Activated naive CD4-positive, alpha-beta T cell treated with anti-CD3 and anti-CD28 coated beads for 36 hours (primary cell): ENCODE measurements around the gene MAOB. TPM values are rescaled to one million over a fixed set of nuclear protein-coding genes. Genes with fewer than 3 reads are reported as not detected.
"Not testable (repeated sequence)": the region's sequence is repeated elsewhere in the genome, so short reads cannot be mapped to it uniquely, and the experiment has no call there.

Experiments used
- CTCF ChIA-PET: fragments of 350-600 bp; sonication (Branson Sonifier 250); formaldehyde crosslinking; loops from one replicate; lab custom pipeline; 2021; ENCODE audit warnings: antibody characterized with exemption; lab: Charles Lee
- DNase-seq: peaks from one replicate; pipeline ENCODE4 v3.0.0-alpha.2; 2020
- H3K27ac Mint-ChIP-seq: one replicate; pipeline ENCODE4 v1.8.0; 2021; ENCODE audit warnings: mild to moderate bottlenecking, mixed read lengths
- H3K27me3 Mint-ChIP-seq: one replicate; pipeline ENCODE4 v1.8.0; 2021; ENCODE audit warnings: low read depth, mixed read lengths
- H3K36me3 Mint-ChIP-seq: one replicate; pipeline ENCODE4 v1.8.0; 2021; ENCODE audit warnings: low read depth, mixed read lengths
- H3K4me1 Mint-ChIP-seq: one replicate; pipeline ENCODE4 v1.8.0; 2021; ENCODE audit warnings: low read depth, mixed read lengths
- H3K4me3 Mint-ChIP-seq: one replicate; pipeline ENCODE4 v1.8.0; 2021; ENCODE audit warnings: mild to moderate bottlenecking, moderate library complexity, mixed read lengths
- H3K9me3 Mint-ChIP-seq: one replicate; pipeline ENCODE4 v1.8.0; 2021; ENCODE audit warnings: mixed read lengths
- intact Hi-C: fragments of 100-400 bp; cut with micrococcal nuclease; formaldehyde crosslinking; loops from one replicate; pipeline ENCODE4 v1.15.1; 2023
- total RNA-seq, 2 experiments: library from RNA; stranded (reverse); gene quantifications; one replicate each; pipeline ENCODE4 v1.2.3, GENCODE V29; 2021

MAOB gene
- total RNA-seq, result not detected

DNA sequence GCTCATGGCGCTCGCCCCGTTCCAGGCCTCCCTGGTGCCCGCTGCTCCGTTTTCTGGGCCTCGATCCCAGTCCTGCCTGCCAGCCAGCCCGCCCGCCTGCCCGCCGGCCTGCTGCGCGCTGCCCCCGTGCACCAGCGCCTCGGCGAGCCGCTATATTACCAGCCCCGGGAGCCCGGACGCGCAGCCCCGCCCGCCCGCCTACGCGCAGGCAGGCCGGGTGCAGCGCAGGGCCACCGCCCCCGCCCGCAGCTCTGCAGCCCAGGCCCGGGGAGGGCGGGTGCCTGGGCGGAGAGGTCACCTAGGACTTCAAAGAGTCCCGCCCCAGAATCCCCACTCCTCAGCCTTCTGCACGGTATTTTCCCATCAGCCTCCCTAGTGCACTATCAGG lies at the start of gene MAOB:
Gene MAOB (minus strand): TSS at position 157 of the 388 bp plus-strand sequence. CDS start 151 bp downstream, at position 6.
- peaks cover 11% of the 10 kb centered on the region for H3K27me3 Mint-ChIP-seq
- DNase-seq, result peak; percentile 9
- H3K27ac Mint-ChIP-seq, result no peak within 1 kb of the TSS
- no peaks in the 10 kb centered on the region for H3K9me3 Mint-ChIP-seq
- H3K4me3 Mint-ChIP-seq, result no peak within 1 kb of the TSS
- CTCF ChIA-PET, result no interaction called here
- intact Hi-C loops, result no loop called here
- no peaks in the 10 kb centered on the region for H3K4me1 Mint-ChIP-seq
- H3K36me3 Mint-ChIP-seq, result no peaks in the 10 kb centered on the region

DNA sequence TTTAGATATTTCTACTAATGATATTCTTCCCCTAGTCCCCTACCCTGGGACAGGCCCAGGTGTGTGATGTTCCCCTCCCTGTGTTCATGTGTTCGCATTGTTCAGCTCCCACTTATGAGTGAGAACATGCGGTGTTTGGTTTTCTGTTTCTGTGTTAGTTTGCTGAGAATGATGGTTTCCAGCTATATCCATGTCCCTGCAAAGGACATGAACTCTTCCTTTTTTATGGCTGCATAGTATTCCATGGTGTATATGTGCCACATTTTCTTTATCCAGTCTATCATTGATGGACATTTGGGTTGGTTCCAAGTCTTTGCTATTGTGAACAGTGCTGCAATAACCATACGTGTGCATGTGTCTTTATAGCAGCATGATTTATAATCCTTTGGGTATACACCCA lies 39.8 kb upstream of the MAOB start:
- H3K9me3 Mint-ChIP-seq, H3K27ac Mint-ChIP-seq, intact Hi-C loops, H3K4me1 Mint-ChIP-seq, H3K4me3 Mint-ChIP-seq, CTCF ChIA-PET, H3K27me3 Mint-ChIP-seq, H3K36me3 Mint-ChIP-seq, DNase-seq: not testable (repeated sequence)

DNA sequence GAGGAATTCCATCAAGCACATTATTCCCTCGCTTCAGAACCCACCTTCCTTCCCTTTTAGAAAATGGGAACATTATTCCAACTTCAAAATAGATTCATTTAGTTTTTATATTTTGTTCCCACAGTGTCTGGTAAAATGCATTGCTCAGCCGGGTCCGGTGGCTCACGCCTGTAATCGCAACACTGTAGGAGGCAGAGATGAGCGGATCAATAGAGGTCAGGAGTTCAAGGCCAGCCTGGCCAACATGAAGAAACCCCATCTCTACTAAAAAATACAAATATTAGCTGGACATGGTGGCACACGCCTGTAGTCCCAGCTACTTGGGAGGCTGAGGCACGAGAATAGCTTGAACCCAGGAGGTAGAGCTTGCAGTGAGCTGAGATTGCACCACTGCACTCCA lies 28.5 kb upstream of the MAOB start:
- H3K27me3 Mint-ChIP-seq, H3K27ac Mint-ChIP-seq, H3K36me3 Mint-ChIP-seq, H3K4me1 Mint-ChIP-seq, DNase-seq, H3K9me3 Mint-ChIP-seq, H3K4me3 Mint-ChIP-seq, intact Hi-C loops: not testable (repeated sequence)
- CTCF ChIA-PET, result interaction anchor here (0.7 kb wide), 1 partner anchor 310 kb away, joined by 5 read pairs; no protein-coding TSS in a partner anchor

DNA sequence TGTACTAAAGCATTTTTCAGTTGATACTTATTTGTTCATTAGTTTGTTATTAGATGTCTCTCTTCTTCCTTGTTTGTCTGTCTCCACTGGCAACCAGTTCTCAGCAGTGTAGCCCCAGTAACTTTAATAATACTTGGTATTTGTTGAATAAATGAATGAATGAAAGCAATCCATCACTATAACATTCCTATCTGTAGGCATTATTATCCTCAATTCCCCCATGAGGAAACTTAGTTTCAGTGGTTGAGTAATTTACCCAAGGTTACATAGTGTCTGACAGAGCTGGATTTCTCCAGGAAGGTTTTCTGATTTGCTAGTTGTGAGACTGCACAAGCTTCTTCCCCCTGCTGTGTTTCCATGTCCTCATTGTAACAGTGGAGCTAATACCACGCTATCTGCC lies 27.8 kb upstream of the MAOB start:
- CTCF ChIA-PET, result no interaction called here
- H3K27ac Mint-ChIP-seq, result no peak overlapping the region
- no peaks in the 10 kb centered on the region for H3K9me3 Mint-ChIP-seq
- no peak overlapping the region for H3K4me3 Mint-ChIP-seq
- no peaks in the 10 kb centered on the region for H3K27me3 Mint-ChIP-seq
- no peaks in the 10 kb centered on the region for H3K36me3 Mint-ChIP-seq
- H3K4me1 Mint-ChIP-seq, result no peaks in the 10 kb centered on the region
- intact Hi-C loops, result no loop called here
- no peak for DNase-seq

DNA sequence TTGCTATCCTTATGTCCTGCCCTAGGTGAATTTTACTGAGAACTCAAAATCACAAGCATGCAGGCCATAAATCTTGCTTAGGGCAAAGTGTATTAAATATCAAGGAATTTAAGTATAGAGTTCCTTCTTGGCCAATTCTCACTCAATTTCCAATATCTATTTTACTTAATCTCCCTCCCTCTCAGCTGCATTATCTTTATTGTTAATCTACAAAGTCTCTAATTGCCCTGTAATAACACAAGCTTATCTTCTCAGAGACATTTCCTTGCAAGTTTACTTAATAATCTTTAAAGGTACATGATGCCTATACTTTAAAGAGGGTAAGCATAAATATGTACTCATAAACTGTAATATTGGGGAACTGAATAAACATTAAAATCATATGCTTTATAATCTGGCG lies 26.9 kb upstream of the MAOB start:
- H3K27me3 Mint-ChIP-seq, result no peaks in the 10 kb centered on the region
- no peak overlapping the region for H3K27ac Mint-ChIP-seq
- H3K9me3 Mint-ChIP-seq, result no peaks in the 10 kb centered on the region
- no peak for DNase-seq
- no peaks in the 10 kb centered on the region for H3K4me1 Mint-ChIP-seq
- no peaks in the 10 kb centered on the region for H3K36me3 Mint-ChIP-seq
- H3K4me3 Mint-ChIP-seq, result no peak overlapping the region
- intact Hi-C loops, result no loop called here
- CTCF ChIA-PET, result no interaction called here

DNA sequence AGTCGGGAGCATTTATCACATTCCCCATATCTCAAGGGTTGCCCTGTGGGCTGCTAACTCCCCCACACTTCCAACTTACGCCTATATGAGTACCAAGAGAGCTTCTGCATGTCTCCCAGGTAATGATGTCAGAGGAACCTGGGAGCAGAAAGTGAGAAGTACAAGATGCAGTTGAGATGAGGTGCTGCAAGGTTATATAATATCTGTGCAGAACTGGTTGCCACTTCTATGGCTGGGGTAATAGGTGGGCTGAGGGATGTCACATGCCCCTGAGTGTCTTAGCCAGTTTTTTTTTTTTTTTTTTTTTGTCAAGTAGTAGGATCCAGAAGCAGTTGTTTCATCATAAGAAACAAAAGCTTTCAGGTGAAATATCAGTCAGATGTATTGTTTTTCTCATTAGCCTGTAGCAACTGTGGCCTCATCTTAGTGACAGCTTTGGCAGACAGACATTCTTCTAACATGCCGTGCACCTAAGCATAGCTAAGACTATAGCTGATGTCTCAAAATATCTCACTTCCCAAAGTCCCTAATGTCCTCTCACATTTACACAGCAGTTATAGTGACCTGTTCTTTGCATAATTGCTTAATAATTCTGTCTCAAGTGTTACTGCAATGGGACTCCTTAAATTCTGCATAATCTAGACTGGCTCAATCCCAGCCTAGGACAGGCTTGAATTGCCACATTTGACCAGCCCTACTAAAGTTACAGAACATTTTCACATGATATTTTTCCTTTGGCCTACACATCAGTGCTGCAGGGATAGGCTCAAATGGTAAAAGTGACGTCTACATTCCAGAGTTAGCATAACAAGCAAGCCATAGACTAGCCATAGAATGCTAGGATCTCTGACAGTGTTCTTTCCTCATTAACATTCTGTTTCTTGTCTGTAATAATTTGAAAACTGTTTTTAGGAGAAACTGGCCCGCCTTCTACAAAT lies 17.9 kb upstream of the MAOB start:
- H3K27me3 Mint-ChIP-seq, result no peaks in the 10 kb centered on the region
- intact Hi-C loops, result no loop called here
- no peaks in the 10 kb centered on the region for H3K9me3 Mint-ChIP-seq
- H3K27ac Mint-ChIP-seq, result no peak overlapping the region
- no peaks in the 10 kb centered on the region for H3K4me1 Mint-ChIP-seq
- H3K36me3 Mint-ChIP-seq, result no peaks in the 10 kb centered on the region
- no peak overlapping the region for H3K4me3 Mint-ChIP-seq
- no peak for DNase-seq
- CTCF ChIA-PET, result interaction anchor here (0.6 kb wide), 1 partner anchor 387 kb away, joined by 4 read pairs; no protein-coding TSS in a partner anchor

DNA sequence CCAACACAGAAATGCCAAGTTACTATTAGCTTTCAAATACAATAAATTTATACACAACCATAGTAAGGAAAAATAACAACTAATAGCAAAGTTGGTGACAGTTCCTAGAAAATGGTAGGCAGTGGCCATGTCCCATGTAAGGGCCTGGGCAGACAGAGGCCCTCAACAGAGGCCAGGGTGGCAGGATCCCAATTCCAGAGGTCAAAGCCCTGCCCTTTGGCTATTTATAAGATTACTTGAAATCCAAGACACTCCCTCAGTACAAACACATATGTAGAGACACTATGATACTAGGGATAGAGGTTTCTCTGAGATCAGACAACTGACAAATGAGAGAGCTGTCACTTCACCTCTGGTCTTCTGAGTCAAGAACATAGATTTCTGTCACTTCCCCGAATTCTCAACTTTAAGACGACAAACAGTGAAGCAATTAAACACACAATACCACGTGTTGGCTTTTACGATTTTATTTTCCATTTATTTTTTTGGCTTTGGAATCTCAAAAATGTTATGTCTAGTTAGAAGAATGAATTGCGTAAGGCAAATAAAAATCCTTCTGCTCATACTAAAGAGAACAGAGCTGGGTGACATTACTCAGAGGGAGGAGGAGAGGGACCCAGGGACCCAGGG lies 16.3 kb upstream of the MAOB start:
- CTCF ChIA-PET, result no interaction called here
- Mint-ChIP-seq H3K27me3 (no peaks in the 10 kb centered on the region), H3K36me3 (no peaks in the 10 kb centered on the region), H3K27ac (no peak overlapping the region), H3K9me3 (no peaks in the 10 kb centered on the region), H3K4me3 (no peak overlapping the region), H3K4me1 (no peaks in the 10 kb centered on the region)
- no peak for DNase-seq
- intact Hi-C loops, result no loop called here

DNA sequence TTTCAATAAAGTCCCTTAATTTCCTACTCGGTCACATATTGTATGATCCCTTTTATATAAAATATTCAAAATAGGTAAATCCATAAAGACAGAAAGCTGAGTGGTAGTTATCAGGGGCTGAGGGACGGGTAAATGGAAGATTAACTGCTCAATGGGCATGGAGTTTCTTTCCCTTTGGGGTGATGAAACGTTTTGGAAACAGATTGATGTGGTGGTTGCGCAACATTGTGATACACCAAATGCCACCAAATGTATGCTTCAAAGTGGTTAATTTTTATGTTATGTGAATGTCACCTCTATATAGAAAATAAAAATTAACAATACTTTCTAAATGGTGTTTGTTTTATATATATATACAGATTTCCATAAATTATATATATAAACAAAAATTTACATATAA lies 15.0 kb upstream of the MAOB start:
- intact Hi-C loops, result no loop called here
- no peaks in the 10 kb centered on the region for H3K36me3 Mint-ChIP-seq
- H3K4me1 Mint-ChIP-seq, result no peaks in the 10 kb centered on the region
- CTCF ChIA-PET, result no interaction called here
- no peaks in the 10 kb centered on the region for H3K9me3 Mint-ChIP-seq
- no peak overlapping the region for H3K4me3 Mint-ChIP-seq
- DNase-seq, result no peak
- H3K27ac Mint-ChIP-seq, result no peak overlapping the region
- H3K27me3 Mint-ChIP-seq, result no peaks in the 10 kb centered on the region

DNA sequence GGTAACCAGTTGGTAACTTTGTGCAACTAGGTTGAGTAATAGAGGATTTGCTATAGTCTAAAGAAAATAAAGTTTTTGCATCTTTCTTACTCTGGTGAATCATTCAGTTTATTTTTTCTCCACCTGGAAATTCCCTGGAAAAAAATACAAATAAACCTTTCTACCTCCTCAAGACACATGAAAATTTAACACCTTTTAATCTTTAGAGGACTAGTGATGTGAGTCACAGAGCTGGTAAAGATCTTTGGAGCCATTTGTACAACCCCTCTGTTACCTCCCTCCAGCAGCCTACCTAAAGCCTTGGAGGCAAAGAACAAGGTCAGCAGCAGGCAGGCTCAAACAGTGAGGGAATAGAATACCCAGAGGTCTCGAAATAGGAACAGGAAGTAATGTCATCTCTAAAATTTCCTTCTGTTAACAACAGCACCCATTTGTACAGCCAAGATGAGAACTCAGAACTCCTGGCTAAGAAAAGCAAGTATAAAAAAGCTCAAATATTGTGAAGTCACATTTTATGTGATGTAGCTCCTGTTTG lies 10.2 kb upstream of the MAOB start:
- H3K9me3 Mint-ChIP-seq, result peaks cover 3% of the 10 kb centered on the region
- no peaks in the 10 kb centered on the region for H3K36me3 Mint-ChIP-seq
- no peak overlapping the region for H3K27ac Mint-ChIP-seq
- H3K4me1 Mint-ChIP-seq, result no peaks in the 10 kb centered on the region
- no peak overlapping the region for H3K4me3 Mint-ChIP-seq
- no peak for DNase-seq
- CTCF ChIA-PET, result no interaction called here
- H3K27me3 Mint-ChIP-seq, result no peaks in the 10 kb centered on the region
- intact Hi-C loops, result no loop called here

DNA sequence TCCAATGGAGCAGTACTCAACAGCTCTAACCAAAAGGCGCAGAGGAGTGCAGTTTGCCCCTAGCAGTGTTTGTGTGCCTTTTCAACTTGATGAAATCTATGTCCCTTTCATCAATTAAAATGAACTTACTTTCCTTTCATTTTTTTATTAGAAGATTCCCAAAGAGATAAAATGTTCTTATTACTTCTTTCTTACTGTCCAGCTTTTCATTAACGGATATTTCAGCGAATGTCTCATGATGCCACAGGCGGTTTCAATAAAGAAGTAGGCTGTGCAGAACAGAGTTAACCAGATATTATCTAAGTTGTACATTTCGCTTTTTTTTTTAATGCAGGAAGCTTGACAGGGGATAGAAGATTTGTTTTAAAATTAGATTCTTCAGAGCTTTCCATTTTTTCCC lies 3.4 kb upstream of the MAOB start:
- no peak for DNase-seq
- CTCF ChIA-PET, result no interaction called here
- peaks cover 3% of the 10 kb centered on the region for H3K9me3 Mint-ChIP-seq
- no peak overlapping the region for H3K4me3 Mint-ChIP-seq
- no peaks in the 10 kb centered on the region for H3K4me1 Mint-ChIP-seq
- H3K27me3 Mint-ChIP-seq, result no peaks in the 10 kb centered on the region
- intact Hi-C loops, result no loop called here
- no peaks in the 10 kb centered on the region for H3K36me3 Mint-ChIP-seq
- H3K27ac Mint-ChIP-seq, result no peak overlapping the region

DNA sequence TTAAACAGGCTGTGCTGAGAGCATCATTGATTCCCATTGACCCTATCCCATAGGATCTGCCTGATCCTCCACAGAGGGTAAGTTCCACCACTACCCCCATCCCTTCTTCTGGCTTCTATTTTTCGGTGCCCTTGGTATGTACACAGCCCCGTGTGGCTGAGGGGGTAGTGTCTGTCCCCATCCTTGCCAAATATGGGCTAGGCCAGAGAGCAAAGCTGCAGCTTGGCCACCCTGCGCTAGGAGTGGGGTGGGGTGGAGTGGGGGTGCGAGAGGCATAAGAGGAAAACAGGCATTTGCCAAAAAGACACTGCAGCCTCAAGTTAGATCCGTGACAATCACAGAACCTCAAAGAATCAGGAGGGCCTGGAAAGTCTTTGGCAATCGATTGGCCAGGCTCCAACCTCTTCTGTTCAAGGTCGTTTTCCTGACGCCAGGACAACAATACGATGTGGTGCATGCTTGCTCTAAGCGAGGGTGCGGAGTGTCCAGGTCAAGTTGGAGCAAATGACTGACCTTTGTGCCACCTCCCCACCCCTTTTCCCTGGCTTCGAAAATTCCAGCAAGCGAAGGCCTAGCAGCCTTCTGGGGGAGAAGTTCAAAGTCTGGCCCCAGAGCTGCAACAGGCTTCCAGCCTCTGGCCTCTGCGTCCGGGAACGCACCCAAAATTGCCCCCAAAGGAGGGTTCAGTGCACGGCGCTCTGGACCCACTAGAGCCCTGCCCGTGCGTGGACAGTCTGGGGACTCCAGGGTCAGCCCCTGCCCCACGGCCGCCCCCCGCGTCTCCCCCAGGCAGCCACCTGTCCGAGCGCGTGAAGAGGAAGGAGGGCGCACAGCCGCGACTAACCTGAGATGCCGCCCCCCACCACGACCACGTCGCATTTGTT lies 598 bp downstream of the MAOB start:
- DNase-seq, result no peak
- Mint-ChIP-seq H3K9me3 (no peaks in the 10 kb centered on the region), H3K27ac (no peak overlapping the region), H3K36me3 (no peaks in the 10 kb centered on the region), H3K27me3 (peaks cover 11% of the 10 kb centered on the region), H3K4me3 (no peak overlapping the region), H3K4me1 (no peaks in the 10 kb centered on the region)
- CTCF ChIA-PET, result no interaction called here
- intact Hi-C loops, result no loop called here

DNA sequence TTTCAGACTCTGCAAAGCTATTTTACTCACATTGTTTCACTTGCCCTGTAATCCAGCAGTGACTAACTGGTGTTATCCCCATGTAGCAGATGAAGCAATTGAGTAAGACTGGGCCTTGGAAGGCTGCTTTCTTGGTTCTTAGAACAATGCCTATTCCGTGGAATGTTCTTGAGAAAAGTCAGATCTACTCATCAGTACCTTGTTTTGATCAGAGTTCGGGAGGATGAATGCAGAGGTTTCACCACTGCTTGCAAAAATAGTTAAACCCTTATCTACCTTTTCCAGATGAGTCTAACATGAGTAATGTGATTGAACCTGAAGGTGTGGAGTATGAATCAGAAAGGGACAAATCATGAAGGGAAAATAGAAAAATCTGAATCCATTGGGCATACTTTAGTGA lies 1.8 kb downstream of the MAOB start:
- intact Hi-C loops, result no loop called here
- H3K9me3 Mint-ChIP-seq, result no peaks in the 10 kb centered on the region
- H3K27me3 Mint-ChIP-seq, result peaks cover 11% of the 10 kb centered on the region
- no peak overlapping the region for H3K4me3 Mint-ChIP-seq
- H3K36me3 Mint-ChIP-seq, result no peaks in the 10 kb centered on the region
- DNase-seq, result no peak
- H3K4me1 Mint-ChIP-seq, result no peaks in the 10 kb centered on the region
- CTCF ChIA-PET, result interaction anchor here (0.5 to 1.4 kb wide), 2 partner anchors 9 to 70 kb away, joined by 3 read pairs; no protein-coding TSS in a partner anchor
- H3K27ac Mint-ChIP-seq, result no peak overlapping the region
